Smooth muscle cell (in vitro differentiated cells): ENCODE data around the gene MYH8. TPM values are rescaled to one million over a fixed set of nuclear protein-coding genes. Genes with fewer than 3 reads are reported as not detected.

ENCODE experiments used
- DNase-seq: peaks from one replicate; lab custom pipeline; 2025; ENCODE audit not compliant: unreplicated experiment; lab: John Stamatoyannopoulos, UW
- H2AFZ ChIP-seq: fragments of 200-600 bp; sonication (generic); 2 replicates; pipeline ENCODE4 v1.6.0; 2016; ENCODE audit warnings: antibody characterized with exemption, low read depth, mild to moderate bottlenecking
- H3F3A ChIP-seq: fragments of 200-600 bp; sonication (generic); 2 replicates; pipeline ENCODE4 v1.6.0; 2017; ENCODE audit warnings: antibody characterized with exemption, low read depth
- H3K27ac ChIP-seq: fragments of 200-600 bp; sonication (generic); 2 replicates; pipeline ENCODE4 v1.5.1; 2016; ENCODE audit warnings: low read depth, mild to moderate bottlenecking
- H3K27me3 ChIP-seq: fragments of 200-600 bp; sonication (generic); 2 replicates; pipeline ENCODE4 v1.6.1; 2016; ENCODE audit warnings: low read depth, mild to moderate bottlenecking
- H3K36me3 ChIP-seq: fragments of 200-600 bp; sonication (generic); 2 replicates; pipeline ENCODE4 v1.5.1; 2016; ENCODE audit warnings: low read depth
- H3K4me1 ChIP-seq: fragments of 200-600 bp; sonication (generic); 2 replicates; pipeline ENCODE4 v1.5.1; 2016; ENCODE audit warnings: low read depth
- H3K4me2 ChIP-seq: fragments of 200-600 bp; sonication (generic); 2 replicates; pipeline ENCODE4 v1.6.0; 2016; ENCODE audit warnings: mild to moderate bottlenecking
- H3K4me3 ChIP-seq: fragments of 200-600 bp; sonication (generic); 2 replicates; pipeline ENCODE4 v1.5.1; 2016; ENCODE audit warnings: mild to moderate bottlenecking
- H3K79me2 ChIP-seq: fragments of 200-600 bp; sonication (generic); 2 replicates; pipeline ENCODE4 v1.6.0; 2016; ENCODE audit warnings: low read depth, mild to moderate bottlenecking
- H3K9ac ChIP-seq: fragments of 200-600 bp; sonication (generic); 2 replicates; pipeline ENCODE4 v1.6.0; 2016; ENCODE audit warnings: low read depth
- H3K9me3 ChIP-seq: fragments of 200-600 bp; sonication (generic); replicated peaks from 2 replicates; pipeline ENCODE4 v1.5.1; 2016; ENCODE audit warnings: low read depth
- H4K20me1 ChIP-seq: fragments of 200-600 bp; sonication (generic); 2 replicates; pipeline ENCODE4 v1.6.0; 2016; ENCODE audit warnings: low read depth
- WGBS: methylation state at CpG from one replicate; pipeline ENCODE4 v1.1.7; 2016; ENCODE audit warnings: low lambda C conversion rate; 5-methylcytosine and 5-hydroxymethylcytosine counted together
- polyA plus RNA-seq: library from polyadenylated mRNA; unstranded; fragments of >200 nt; fragmentation: Nextera tagmentation; extraction: Ambion mirVana; gene quantifications from 2 replicates; pipeline ENCODE4 v1.2.1, GENCODE V29; 2016
- total RNA-seq: library from RNA; depleted of rRNA; stranded (reverse); fragments of >200 nt; gene quantifications from 2 replicates; pipeline ENCODE4 v1.2.3, GENCODE V29; 2014
- TF ChIP-seq, protein P1 (sequence below): fragments of 200-600 bp; sonication (generic); IDR thresholded peaks from 2 replicates; pipeline ENCODE4 v1.5.1; 2017; ENCODE audit warnings: borderline replicate concordance, mild to moderate bottlenecking, antibody characterized with exemption; ENCODE audit not compliant: insufficient read depth, poor library complexity, severe bottlenecking

MYH8 gene
- total and polyA plus RNA-seq, 2 experiments from 2014 or later = not detected

DNA sequence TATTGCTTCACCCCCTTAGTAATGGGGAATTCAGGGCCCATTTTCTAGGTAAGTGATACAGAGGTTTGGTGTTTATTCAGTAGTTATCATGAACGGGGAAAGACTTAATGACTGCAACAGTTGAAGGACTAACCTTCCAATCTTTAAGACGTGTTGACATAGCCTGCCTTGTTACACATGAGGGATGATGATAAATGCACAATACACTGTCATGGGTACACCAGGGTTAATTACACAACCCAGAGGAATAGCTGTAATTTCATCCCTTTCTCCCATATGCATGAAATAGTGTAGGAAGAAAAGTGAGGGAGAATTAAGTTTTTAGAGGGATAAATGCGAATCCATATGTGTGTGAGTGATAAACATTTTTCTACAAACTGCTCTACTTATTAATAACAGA is 37.0 kb upstream of the MYH8 start:
- H3F3A ChIP-seq = no peaks in the 10 kb centered on the region
- H3K79me2 ChIP-seq = no peaks in the 10 kb centered on the region
- H4K20me1 ChIP-seq = no peaks in the 10 kb centered on the region
- DNase-seq = no peak
- H3K4me3 ChIP-seq = no peak overlapping the region
- H3K36me3 ChIP-seq = no peaks in the 10 kb centered on the region
- H3K9me3 ChIP-seq = no peaks in the 10 kb centered on the region
- no peaks in the 10 kb centered on the region for H3K4me1 ChIP-seq
- TF ChIP-seq, protein P1, sequence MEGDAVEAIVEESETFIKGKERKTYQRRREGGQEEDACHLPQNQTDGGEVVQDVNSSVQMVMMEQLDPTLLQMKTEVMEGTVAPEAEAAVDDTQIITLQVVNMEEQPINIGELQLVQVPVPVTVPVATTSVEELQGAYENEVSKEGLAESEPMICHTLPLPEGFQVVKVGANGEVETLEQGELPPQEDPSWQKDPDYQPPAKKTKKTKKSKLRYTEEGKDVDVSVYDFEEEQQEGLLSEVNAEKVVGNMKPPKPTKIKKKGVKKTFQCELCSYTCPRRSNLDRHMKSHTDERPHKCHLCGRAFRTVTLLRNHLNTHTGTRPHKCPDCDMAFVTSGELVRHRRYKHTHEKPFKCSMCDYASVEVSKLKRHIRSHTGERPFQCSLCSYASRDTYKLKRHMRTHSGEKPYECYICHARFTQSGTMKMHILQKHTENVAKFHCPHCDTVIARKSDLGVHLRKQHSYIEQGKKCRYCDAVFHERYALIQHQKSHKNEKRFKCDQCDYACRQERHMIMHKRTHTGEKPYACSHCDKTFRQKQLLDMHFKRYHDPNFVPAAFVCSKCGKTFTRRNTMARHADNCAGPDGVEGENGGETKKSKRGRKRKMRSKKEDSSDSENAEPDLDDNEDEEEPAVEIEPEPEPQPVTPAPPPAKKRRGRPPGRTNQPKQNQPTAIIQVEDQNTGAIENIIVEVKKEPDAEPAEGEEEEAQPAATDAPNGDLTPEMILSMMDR = no peak
- H3K27ac ChIP-seq = no peak overlapping the region
- H3K27me3 ChIP-seq = no peaks in the 10 kb centered on the region
- 87% methylated on average over 3 of the region's 3 CpGs for WGBS
- no peak overlapping the region for H3K9ac ChIP-seq
- no peak overlapping the region for H2AFZ ChIP-seq
- H3K4me2 ChIP-seq = no peak overlapping the region

DNA sequence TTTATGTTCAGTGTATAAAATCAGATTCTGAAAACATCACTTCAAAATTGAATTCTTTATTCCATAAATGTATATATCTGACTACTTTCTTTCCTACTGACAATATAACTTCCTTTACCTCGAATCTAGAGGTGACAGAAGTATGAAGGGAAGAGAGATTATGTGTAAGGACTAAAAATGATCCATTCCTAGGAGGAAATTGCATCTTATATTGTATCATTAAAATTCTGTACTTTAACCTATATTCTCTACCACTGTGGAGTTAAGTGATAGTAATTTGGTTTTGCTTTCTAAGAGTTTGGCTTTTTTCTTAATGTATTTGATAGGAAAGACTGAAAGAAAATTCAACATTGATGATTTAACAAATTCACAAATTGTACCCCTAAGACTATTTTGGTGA is 36.2 kb upstream of the MYH8 start:
- Histone ChIP-seq H3K27me3 (no peaks in the 10 kb centered on the region), H3K4me1 (no peaks in the 10 kb centered on the region), H3K27ac (no peak overlapping the region), H3K9me3 (no peaks in the 10 kb centered on the region), H3K36me3 (no peaks in the 10 kb centered on the region), H3K4me2 (no peak overlapping the region), H3K9ac (no peak overlapping the region), H3K4me3 (no peak overlapping the region), H3F3A (no peaks in the 10 kb centered on the region), H4K20me1 (no peaks in the 10 kb centered on the region), H2AFZ (no peak overlapping the region), H3K79me2 (no peaks in the 10 kb centered on the region)
- DNase-seq = no peak
- 62% methylated on average over 1 of the region's 1 CpG for WGBS
- TF ChIP-seq, protein P1 = no peak

DNA sequence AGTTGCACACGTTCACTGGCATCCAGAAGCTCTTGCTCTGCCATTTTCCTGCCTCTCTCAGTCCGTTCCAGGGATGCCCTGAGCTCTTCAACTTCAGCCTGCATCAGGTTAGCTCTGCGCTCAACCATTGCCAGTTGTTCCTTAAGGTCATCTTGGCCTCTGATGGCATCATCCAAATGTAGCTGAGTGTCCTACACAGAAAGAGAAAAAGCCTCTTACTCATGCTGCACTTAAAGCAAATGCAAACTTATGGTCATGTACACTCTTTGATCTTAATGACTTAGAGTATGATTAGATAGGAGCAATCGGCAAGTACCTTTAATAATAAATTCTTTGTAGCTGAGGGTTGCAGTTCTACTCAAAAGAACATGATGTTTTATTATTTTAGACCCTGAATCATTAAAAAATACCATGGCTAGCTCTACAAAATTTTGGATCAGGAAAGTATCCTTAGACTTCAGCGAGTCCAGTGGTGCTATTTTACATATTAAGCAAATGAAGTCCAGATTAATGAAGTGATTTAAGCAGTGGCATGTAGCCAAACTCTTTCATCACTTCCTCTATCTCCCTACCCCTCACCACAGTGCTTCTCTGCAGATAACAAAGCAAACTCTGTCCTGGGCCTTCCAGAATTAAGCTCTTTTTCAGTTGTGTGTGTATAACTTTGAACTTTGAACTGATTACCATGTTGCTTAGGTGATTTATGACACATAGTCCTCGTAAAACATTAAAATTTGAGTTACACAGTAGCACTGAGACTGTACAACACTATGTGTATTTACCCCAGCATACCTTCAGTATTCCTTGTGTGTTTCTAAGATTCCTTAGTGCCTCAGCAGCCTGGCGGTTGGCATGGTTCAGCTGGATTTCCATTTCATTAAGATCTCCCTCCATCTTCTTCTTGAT is 25.5 kb upstream of the MYH8 start:
- no peaks in the 10 kb centered on the region for H4K20me1 ChIP-seq
- TF ChIP-seq, protein P1 = no peak
- no peaks in the 10 kb centered on the region for H3K27me3 ChIP-seq
- H3K79me2 ChIP-seq = no peaks in the 10 kb centered on the region
- H3K4me3 ChIP-seq = no peak overlapping the region
- no peaks in the 10 kb centered on the region for H3K36me3 ChIP-seq
- H3K27ac ChIP-seq = no peak overlapping the region
- H3K4me2 ChIP-seq = no peak overlapping the region
- no peak overlapping the region for H2AFZ ChIP-seq
- H3K9ac ChIP-seq = no peak overlapping the region
- no peak for DNase-seq
- H3F3A ChIP-seq = no peaks in the 10 kb centered on the region
- no peaks in the 10 kb centered on the region for H3K4me1 ChIP-seq
- whole genome bisulfite sequencing = 77% methylated on average over 7 of the region's 7 CpGs
- no peaks in the 10 kb centered on the region for H3K9me3 ChIP-seq

DNA sequence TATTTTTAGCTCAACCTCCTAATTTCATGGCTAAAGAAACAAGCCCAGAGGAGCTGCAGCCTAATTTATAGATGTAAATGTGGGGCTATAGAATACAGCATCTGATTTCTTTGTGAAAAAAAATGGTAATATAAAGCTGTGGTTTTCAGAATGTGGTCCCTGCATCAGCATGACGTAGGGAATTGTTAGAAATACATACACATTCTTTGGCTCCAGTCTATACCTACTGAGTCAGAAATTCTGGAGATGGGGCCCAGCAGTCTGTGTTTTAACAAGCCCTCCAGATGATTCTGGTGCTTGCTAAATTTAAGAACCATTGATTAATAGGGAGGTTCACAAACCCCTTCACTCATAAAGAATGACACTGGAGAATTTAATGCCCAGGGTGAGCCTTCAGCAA is 18.1 kb upstream of the MYH8 start:
- no peaks in the 10 kb centered on the region for H3K27me3 ChIP-seq
- no peaks in the 10 kb centered on the region for H3F3A ChIP-seq
- no peaks in the 10 kb centered on the region for H3K4me1 ChIP-seq
- WGBS = 73% methylated on average over 1 of the region's 1 CpG
- H3K4me2 ChIP-seq = no peak overlapping the region
- H3K4me3 ChIP-seq = no peak overlapping the region
- no peaks in the 10 kb centered on the region for H3K9me3 ChIP-seq
- H3K27ac ChIP-seq = no peak overlapping the region
- no peak overlapping the region for H2AFZ ChIP-seq
- no peak overlapping the region for H3K9ac ChIP-seq
- DNase-seq = no peak
- no peaks in the 10 kb centered on the region for H3K36me3 ChIP-seq
- H3K79me2 ChIP-seq = no peaks in the 10 kb centered on the region
- H4K20me1 ChIP-seq = no peaks in the 10 kb centered on the region
- TF ChIP-seq, protein P1 = no peak
